Natural killer cell (primary cell): ENCODE results near the gene DVL3. TPM values are rescaled to one million over a fixed set of nuclear protein-coding genes. Genes with fewer than 3 reads are reported as not detected.

ENCODE experiments used
- ATAC-seq, 3 donors: fragments of 150-1000 bp in 2 of 3; fragments of 200-7000 bp in 1 of 3; cut with Tn5 transposase; 1 replicate in 1 of 3; 2 replicates in 2 of 3; pipeline ENCODE4 v1.10.0; 2021; ENCODE audit warnings: mild to moderate bottlenecking in 2 of 3, moderate library complexity in 2 of 3
- DNase-seq, 2 donors: peaks; one replicate each; pipeline versions ENCODE4 v3.0.0 to v3.0.0-alpha.2; 2013 to 2021; ENCODE audit warnings: mixed read lengths in 1 of 2
- H3K27ac ChIP-seq: one replicate; pipeline ENCODE4 v1.5.1; 2013; ENCODE audit warnings: mild to moderate bottlenecking, low read length
- H3K27me3 ChIP-seq: one replicate; pipeline ENCODE4 v1.6.1; 2013; ENCODE audit warnings: low read length; ENCODE audit not compliant: control insufficient read depth, insufficient read depth
- H3K36me3 ChIP-seq: one replicate; pipeline ENCODE4 v1.6.1; 2013; ENCODE audit warnings: low read length; ENCODE audit not compliant: control insufficient read depth, insufficient read depth
- H3K4me1 ChIP-seq: one replicate; pipeline ENCODE4 v1.6.1; 2013; ENCODE audit warnings: low read length; ENCODE audit not compliant: control insufficient read depth, insufficient read depth
- H3K4me3 ChIP-seq: one replicate; pipeline ENCODE4 v1.5.1; 2013; ENCODE audit warnings: low read length
- H3K9me3 ChIP-seq: one replicate; pipeline ENCODE4 v1.6.1; 2013; ENCODE audit warnings: low read length; ENCODE audit not compliant: control insufficient read depth, insufficient read depth
- H3K27ac Mint-ChIP-seq, 2 donors: one replicate each; pipeline ENCODE4 v1.8.0; 2022; ENCODE audit warnings: mild to moderate bottlenecking in 2 of 2, mixed read lengths in 2 of 2, moderate library complexity in 1 of 2
- H3K27me3 Mint-ChIP-seq, 2 donors: one replicate each; pipeline ENCODE4 v1.8.0; 2022; ENCODE audit warnings: low read depth in 2 of 2, mixed read lengths in 2 of 2
- H3K36me3 Mint-ChIP-seq: one replicate; pipeline ENCODE4 v1.8.0; 2022; ENCODE audit warnings: mixed read lengths
- H3K4me1 Mint-ChIP-seq, 2 donors: one replicate each; pipeline ENCODE4 v1.8.0; 2022; ENCODE audit warnings: mixed read lengths in 2 of 2
- H3K4me3 Mint-ChIP-seq: one replicate; pipeline ENCODE4 v1.8.0; 2022; ENCODE audit warnings: mild to moderate bottlenecking, moderate library complexity, mixed read lengths
- H3K9me3 Mint-ChIP-seq, 2 donors: one replicate each; pipeline ENCODE4 v1.8.0; 2022; ENCODE audit warnings: mixed read lengths in 2 of 2
- WGBS: methylation state at CpG from one replicate; pipeline ENCODE4 v1.1.7; 2013; ENCODE audit warnings: missing lambda C conversion rate; ENCODE audit not compliant: insufficient coverage; 5-methylcytosine and 5-hydroxymethylcytosine counted together
- intact Hi-C: fragments of 100-400 bp; cut with micrococcal nuclease; formaldehyde crosslinking; loops from one replicate; pipeline ENCODE4 v1.14.2; 2022
- total RNA-seq, 4 donors: library from RNA; stranded (reverse); fragments of 120-200 nt in 1 of 4; gene quantifications; one replicate each; pipeline versions ENCODE4 v1.2.3 to v1.2.4, GENCODE V29; 2013 to 2022
- TF ChIP-seq, protein P1 (sequence below): fragments of 200-600 bp; IDR thresholded peaks from one replicate; pipeline ENCODE4 v1.8.0; 2022; ENCODE audit warnings: antibody characterized with exemption

Gene DVL3
- total RNA-seq, 3 donors from 2014 or later (not counting 1 experiment from before 2014, with no cell fraction given): 59.1 to 77.5 (median 59.7) TPM

GRCh38 chr3:184133840-184134745 lies 21.1 kb upstream of the DVL3 start:
- H3K27me3 ChIP-seq: no peaks in the 10 kb centered on the region
- no peaks in the 10 kb centered on the region for H3K36me3 ChIP-seq
- H3K9me3 ChIP-seq: no peaks in the 10 kb centered on the region
- peaks cover 18% of the 10 kb centered on the region for H3K4me1 ChIP-seq
- no peaks in the 10 kb centered on the region for H3K36me3 Mint-ChIP-seq
- WGBS: under 1% methylated on average over 35 of the region's 37 CpGs
- peak overlapping the region; percentile 97 for H3K4me3 ChIP-seq
- intact Hi-C loops: loop anchor here (2.0 to 10.0 kb wide), 2 partner anchors 21 to 111 kb away; partner anchors contain the start of genes ALG3, DVL3 and EEF1AKMT4
- H3K27me3 Mint-ChIP-seq: peaks cover 0 to 2% of the 10 kb centered on the region in 2 donors
- DNase-seq: peak; percentile 19 to 61
- no peak for ATAC-seq
- TF ChIP-seq, protein P1, sequence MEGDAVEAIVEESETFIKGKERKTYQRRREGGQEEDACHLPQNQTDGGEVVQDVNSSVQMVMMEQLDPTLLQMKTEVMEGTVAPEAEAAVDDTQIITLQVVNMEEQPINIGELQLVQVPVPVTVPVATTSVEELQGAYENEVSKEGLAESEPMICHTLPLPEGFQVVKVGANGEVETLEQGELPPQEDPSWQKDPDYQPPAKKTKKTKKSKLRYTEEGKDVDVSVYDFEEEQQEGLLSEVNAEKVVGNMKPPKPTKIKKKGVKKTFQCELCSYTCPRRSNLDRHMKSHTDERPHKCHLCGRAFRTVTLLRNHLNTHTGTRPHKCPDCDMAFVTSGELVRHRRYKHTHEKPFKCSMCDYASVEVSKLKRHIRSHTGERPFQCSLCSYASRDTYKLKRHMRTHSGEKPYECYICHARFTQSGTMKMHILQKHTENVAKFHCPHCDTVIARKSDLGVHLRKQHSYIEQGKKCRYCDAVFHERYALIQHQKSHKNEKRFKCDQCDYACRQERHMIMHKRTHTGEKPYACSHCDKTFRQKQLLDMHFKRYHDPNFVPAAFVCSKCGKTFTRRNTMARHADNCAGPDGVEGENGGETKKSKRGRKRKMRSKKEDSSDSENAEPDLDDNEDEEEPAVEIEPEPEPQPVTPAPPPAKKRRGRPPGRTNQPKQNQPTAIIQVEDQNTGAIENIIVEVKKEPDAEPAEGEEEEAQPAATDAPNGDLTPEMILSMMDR: no peak
- peak overlapping the region; percentile 87 for H3K27ac ChIP-seq
- H3K9me3 Mint-ChIP-seq: no peaks in the 10 kb centered on the region
- peak overlapping the region; percentile 99 for H3K4me3 Mint-ChIP-seq
- H3K27ac Mint-ChIP-seq: peak overlapping the region; percentile 93
- H3K4me1 Mint-ChIP-seq: peaks cover 48 to 49% of the 10 kb centered on the region in 2 donors

GRCh38 chr3:184134746-184135148 lies 20.4 kb upstream of the DVL3 start:
- no peaks in the 10 kb centered on the region for H3K9me3 Mint-ChIP-seq
- intact Hi-C loops: loop anchor here (2.0 to 10.0 kb wide), 2 partner anchors 20 to 110 kb away; partner anchors contain the start of genes ALG3, DVL3 and EEF1AKMT4
- under 1% methylated on average over 21 of the region's 21 CpGs for WGBS
- TF ChIP-seq, protein P1: no peak
- DNase-seq (no peak), ATAC-seq (peak in 2 of 3 donors; percentile 11 to 24)
- peaks cover 18% of the 10 kb centered on the region for H3K4me1 ChIP-seq
- no peaks in the 10 kb centered on the region for H3K9me3 ChIP-seq
- H3K27me3 ChIP-seq: no peaks in the 10 kb centered on the region
- no peaks in the 10 kb centered on the region for H3K27me3 Mint-ChIP-seq
- peaks cover 2% of the 10 kb centered on the region for H3K36me3 ChIP-seq
- peak overlapping the region; percentile 99 for H3K4me3 Mint-ChIP-seq
- no peaks in the 10 kb centered on the region for H3K36me3 Mint-ChIP-seq
- H3K27ac ChIP-seq: peak overlapping the region; percentile 87
- peak overlapping the region; percentile 93 for H3K27ac Mint-ChIP-seq
- H3K4me3 ChIP-seq: peak overlapping the region; percentile 97
- peaks cover 48 to 49% of the 10 kb centered on the region in 2 donors for H3K4me1 Mint-ChIP-seq

GRCh38 chr3:184135149-184135910 lies 19.8 kb upstream of the DVL3 start, which contains the start of gene EIF2B5:
EIF2B5 (plus strand) TSS chr3:184135358; CDS start chr3:184135386, 28 bp downstream.
- peak; percentile 90 to 94 (median 93) for ATAC-seq
- Histone ChIP-seq H3K27me3 (no peaks in the 10 kb centered on the region), H3K4me1 (peaks cover 18% of the 10 kb centered on the region), H3K9me3 (no peaks in the 10 kb centered on the region), H3K36me3 (peaks cover 7% of the 10 kb centered on the region), H3K27ac (peak within 1 kb of the TSS; percentile 87), H3K4me3 (peak within 1 kb of the TSS; percentile 97)
- Mint-ChIP-seq H3K9me3 (no peaks in the 10 kb centered on the region), H3K4me1 (peaks cover 48 to 52% of the 10 kb centered on the region in 2 donors), H3K27me3 (no peaks in the 10 kb centered on the region), H3K4me3 (peak within 1 kb of the TSS; percentile 99), H3K36me3 (no peaks in the 10 kb centered on the region), H3K27ac (peak within 1 kb of the TSS; percentile 93)
- DNase-seq: peak; percentile 73 to 94
- under 1% methylated on average over 56 of the region's 56 CpGs for WGBS
- intact Hi-C loops: loop anchor here (2.0 to 10.0 kb wide), 2 partner anchors 19 to 109 kb away; partner anchors contain the start of genes ALG3, DVL3 and EEF1AKMT4
- TF ChIP-seq, protein P1: no peak
